GM23248 (cell line): Measurements from ENCODE around the gene SMIM14. TPM values are rescaled to one million over a fixed set of nuclear protein-coding genes. Genes with fewer than 3 reads are reported as not detected.

ENCODE experiments used
- DNase-seq: peaks from one replicate; pipeline ENCODE4 v3.0.0-alpha.2; 2015
- H2AFZ ChIP-seq: fragments of 200-600 bp; sonication (generic); 2 replicates; pipeline ENCODE4 v1.6.1; 2016; ENCODE audit warnings: antibody characterized with exemption
- H3F3A ChIP-seq: fragments of 200-600 bp; sonication (generic); 2 replicates; pipeline ENCODE4 v1.6.1; 2016; ENCODE audit warnings: mild to moderate bottlenecking, antibody characterized with exemption, mixed run types; ENCODE audit not compliant: insufficient read depth
- H3K27ac ChIP-seq: fragments of 200-600 bp; sonication (generic); 2 replicates; pipeline ENCODE4 v1.5.1; 2016; ENCODE audit warnings: mild to moderate bottlenecking
- H3K27me3 ChIP-seq: fragments of 200-600 bp; sonication (generic); replicated peaks from 2 replicates; pipeline ENCODE4 v1.6.1; 2016; ENCODE audit warnings: mild to moderate bottlenecking; ENCODE audit not compliant: insufficient read depth
- H3K36me3 ChIP-seq: fragments of 200-600 bp; sonication (generic); 2 replicates; pipeline ENCODE4 v1.6.1; 2016; ENCODE audit warnings: low read depth, mild to moderate bottlenecking
- H3K4me1 ChIP-seq: fragments of 200-600 bp; sonication (generic); 2 replicates; pipeline ENCODE4 v1.6.1; 2016; ENCODE audit warnings: mild to moderate bottlenecking; ENCODE audit not compliant: insufficient read depth
- H3K4me2 ChIP-seq: fragments of 200-600 bp; sonication (generic); one replicate; pipeline ENCODE4 v1.6.1; 2016; ENCODE audit warnings: mild to moderate bottlenecking; ENCODE audit not compliant: unreplicated experiment
- H3K4me3 ChIP-seq: fragments of 200-600 bp; sonication (generic); 2 replicates; pipeline ENCODE4 v1.5.1; 2016; ENCODE audit warnings: mild to moderate bottlenecking
- H3K79me2 ChIP-seq: fragments of 200-600 bp; sonication (generic); 2 replicates; pipeline ENCODE4 v1.6.1; 2016; ENCODE audit warnings: mild to moderate bottlenecking; ENCODE audit not compliant: insufficient read depth
- H3K9ac ChIP-seq: fragments of 200-600 bp; sonication (generic); 2 replicates; pipeline ENCODE4 v1.6.1; 2016; ENCODE audit warnings: mild to moderate bottlenecking
- H3K9me2 ChIP-seq: fragments of 200-600 bp; sonication (generic); 2 replicates; pipeline ENCODE4 v1.6.1; 2016; ENCODE audit warnings: mixed run types, mild to moderate bottlenecking, moderate library complexity; ENCODE audit not compliant: insufficient read depth
- H3K9me3 ChIP-seq: fragments of 200-600 bp; sonication (generic); one replicate; pipeline ENCODE4 v1.6.1; 2017; ENCODE audit warnings: low read depth
- H4K20me1 ChIP-seq: fragments of 200-600 bp; sonication (generic); 2 replicates; pipeline ENCODE4 v1.6.0; 2016; ENCODE audit not compliant: insufficient read depth
- EZH2 ChIP-seq: fragments of 200-600 bp; sonication (generic); IDR thresholded peaks from 2 replicates; pipeline ENCODE4 v1.6.1; 2018; ENCODE audit warnings: antibody characterized with exemption, mild to moderate bottlenecking; ENCODE audit not compliant: insufficient read depth, poor library complexity, severe bottlenecking
- EZH2phosphoT487 ChIP-seq: fragments of 200-600 bp; sonication (generic); IDR thresholded peaks from 2 replicates; pipeline ENCODE4 v1.6.1; 2018; ENCODE audit warnings: antibody characterized with exemption, moderate library complexity, mild to moderate bottlenecking, low read depth; ENCODE audit not compliant: insufficient read depth
- WGBS, 2 experiments: methylation state at CpG; one replicate each; pipeline ENCODE4 v1.1.6; 2015 to 2017; ENCODE audit warnings: low lambda C conversion rate in 2 of 2, low coverage in 1 of 2; ENCODE audit errors: missing lambda C conversion rate in 2 of 2; 5-methylcytosine and 5-hydroxymethylcytosine counted together
- in situ Hi-C: fragments of 300-500 bp; cut with MboI; formaldehyde crosslinking; loops from 2 replicates; pipeline ENCODE4 v1.15.0; 2020
- polyA plus RNA-seq: library from polyadenylated mRNA; unstranded; fragments of >200 nt; fragmentation: Nextera tagmentation; extraction: Ambion mirVana; gene quantifications from 2 replicates; pipeline ENCODE4 v1.2.1, GENCODE V29; 2016
- total RNA-seq: library from RNA; depleted of rRNA; stranded (reverse); fragments of >200 nt; shearing (Covaris generic); gene quantifications from 2 replicates; pipeline ENCODE4 v1.2.3, GENCODE V29; 2014

SMIM14 gene
- total and polyA plus RNA-seq, 2 experiments from 2014 or later = 54.5 to 147 TPM

- peak overlapping the region; percentile 35 for H2AFZ ChIP-seq
- no peaks in the 10 kb centered on the region for H3K9me3 ChIP-seq
- H3K9me2 ChIP-seq = no peaks in the 10 kb centered on the region
- H3K27ac ChIP-seq = peak overlapping the region; percentile 98
- no peaks in the 10 kb centered on the region for H4K20me1 ChIP-seq
- WGBS, 2 experiments = 1% methylated on average over 31 to 33 of the region's 33 CpGs
- H3F3A ChIP-seq = peaks cover 31% of the 10 kb centered on the region
- no peak for DNase-seq
- TF ChIP-seq EZH2 (no peak), EZH2phosphoT487 (no peak)
- H3K4me2 ChIP-seq = peak overlapping the region; percentile 100
- H3K27me3 ChIP-seq = no peaks in the 10 kb centered on the region
- H3K9ac ChIP-seq = peak overlapping the region; percentile 96
- peak overlapping the region; percentile 99 for H3K4me3 ChIP-seq
- peaks cover 81% of the 10 kb centered on the region for H3K79me2 ChIP-seq
- peaks cover 11% of the 10 kb centered on the region; the same call in 1 of the 2 replicates for H3K36me3 ChIP-seq
- in situ Hi-C loops = no loop called here
- peaks cover 41% of the 10 kb centered on the region for H3K4me1 ChIP-seq
Measured at GRCh38 chr4:39526765-39527295, 111.8 kb downstream of the SMIM14 start.

- H3K4me1 ChIP-seq = peaks cover 47% of the 10 kb centered on the region
- peaks cover 7% of the 10 kb centered on the region; the same call in 1 of the 2 replicates for H3K36me3 ChIP-seq
- no peaks in the 10 kb centered on the region for H3K27me3 ChIP-seq
- peak overlapping the region; percentile 98 for H3K27ac ChIP-seq
- no peaks in the 10 kb centered on the region for H4K20me1 ChIP-seq
- H3F3A ChIP-seq = peaks cover 38% of the 10 kb centered on the region
- peak overlapping the region; percentile 96 for H3K9ac ChIP-seq
- 8% methylated on average over 9 of the region's 9 CpGs for WGBS, 2 experiments
- H3K4me3 ChIP-seq = peak overlapping the region; percentile 99
- in situ Hi-C loops = no loop called here
- peak overlapping the region; percentile 35 for H2AFZ ChIP-seq
- no peak for DNase-seq
- H3K9me3 ChIP-seq = no peaks in the 10 kb centered on the region
- H3K79me2 ChIP-seq = peaks cover 84% of the 10 kb centered on the region
- H3K4me2 ChIP-seq = peak overlapping the region; percentile 100
- TF ChIP-seq EZH2phosphoT487 (no peak), EZH2 (no peak)
- no peaks in the 10 kb centered on the region for H3K9me2 ChIP-seq
Measured at GRCh38 chr4:39525822-39526690, 112.6 kb downstream of the SMIM14 start.

- Histone ChIP-seq H3K36me3 (0 out of 2 replicates have a peak, but pooled peaks cover 9% of the 10 kb centered on the region), H3K79me2 (peaks cover 86% of the 10 kb centered on the region), H4K20me1 (no peaks in the 10 kb centered on the region), H2AFZ (no peak overlapping the region), H3K4me1 (peaks cover 49% of the 10 kb centered on the region), H3K4me3 (peak overlapping the region; percentile 99), H3F3A (peaks cover 40% of the 10 kb centered on the region), H3K27ac (peak overlapping the region; percentile 26; the same call in 1 of the 2 replicates), H3K9me2 (no peaks in the 10 kb centered on the region), H3K9ac (no peak overlapping the region), H3K27me3 (no peaks in the 10 kb centered on the region), H3K4me2 (peak overlapping the region; percentile 100), H3K9me3 (no peaks in the 10 kb centered on the region)
- 81 to 85% methylated on average over 7 of the region's 7 CpGs for WGBS, 2 experiments
- DNase-seq = peak; percentile 45
- TF ChIP-seq EZH2 (no peak), EZH2phosphoT487 (no peak)
- in situ Hi-C loops = no loop called here
Measured at GRCh38 chr4:39524161-39524957, 114.3 kb downstream of the SMIM14 start.

GRCh38 chr4:39522068-39522467, 116.6 kb downstream of the SMIM14 start:
- TF ChIP-seq EZH2phosphoT487 = no peak
- no peak for TF ChIP-seq EZH2
- Histone ChIP-seq H3K4me3 (peak overlapping the region; percentile 59), H2AFZ (no peak overlapping the region), H3K4me2 (peak overlapping the region; percentile 95), H3K79me2 (peaks cover 100% of the 10 kb centered on the region), H4K20me1 (no peaks in the 10 kb centered on the region), H3K36me3 (peaks cover 28% of the 10 kb centered on the region), H3K27me3 (no peaks in the 10 kb centered on the region), H3K4me1 (peaks cover 40% of the 10 kb centered on the region), H3K27ac (peak overlapping the region; percentile 75), H3K9me2 (no peaks in the 10 kb centered on the region), H3F3A (peaks cover 34% of the 10 kb centered on the region), H3K9ac (peak overlapping the region; percentile 68), H3K9me3 (no peaks in the 10 kb centered on the region)
- in situ Hi-C loops = no loop called here
- 28 to 42% methylated on average over 2 of the region's 2 CpGs for WGBS, 2 experiments
- no peak for DNase-seq
